MM.1S (cell line): ENCODE results near the gene NFIX.

Experiments used
- DNase-seq: peaks from one replicate; pipeline ENCODE4 v3.0.0-alpha.2; 2015
- H2AFZ ChIP-seq: fragments of 300-600 bp; sonication (generic); 2 replicates; pipeline ENCODE4 v1.6.0; 2016; ENCODE audit warnings: antibody characterized with exemption, low read length
- H3F3A ChIP-seq: fragments of 300-600 bp; sonication (generic); 2 replicates; pipeline ENCODE4 v1.6.1; 2016; ENCODE audit warnings: mild to moderate bottlenecking, antibody characterized with exemption, low read length, moderate library complexity, mixed read lengths; ENCODE audit not compliant: insufficient read depth
- H3K27ac ChIP-seq: fragments of 300-600 bp; sonication (generic); 2 replicates; pipeline ENCODE4 v1.5.1; 2016; ENCODE audit warnings: mild to moderate bottlenecking, low read length
- H3K27me3 ChIP-seq: fragments of 300-600 bp; sonication (generic); replicated peaks from 2 replicates; pipeline ENCODE4 v1.6.0; 2016; ENCODE audit warnings: low read length; ENCODE audit not compliant: insufficient read depth
- H3K36me3 ChIP-seq: fragments of 300-600 bp; sonication (generic); replicated peaks from 2 replicates; pipeline ENCODE4 v1.6.1; 2016; ENCODE audit warnings: mild to moderate bottlenecking, low read length, mixed read lengths; ENCODE audit not compliant: insufficient read depth
- H3K4me1 ChIP-seq: fragments of 300-600 bp; sonication (generic); 2 replicates; pipeline ENCODE4 v1.6.1; 2016; ENCODE audit warnings: low read length, mixed read lengths
- H3K4me2 ChIP-seq: fragments of 300-600 bp; sonication (generic); 2 replicates; pipeline ENCODE4 v1.6.0; 2016; ENCODE audit warnings: low read depth, low read length
- H3K4me3 ChIP-seq: fragments of 300-600 bp; sonication (generic); 2 replicates; pipeline ENCODE4 v1.5.1; 2016; ENCODE audit warnings: low read length, mixed read lengths
- H3K79me2 ChIP-seq: fragments of 300-600 bp; sonication (generic); 2 replicates; pipeline ENCODE4 v1.6.1; 2016; ENCODE audit warnings: mixed run types, low read length, mixed read lengths
- H3K9ac ChIP-seq: fragments of 300-600 bp; sonication (generic); 2 replicates; pipeline ENCODE4 v1.6.1; 2016; ENCODE audit warnings: low read length, mixed read lengths
- H3K9me2 ChIP-seq: fragments of 300-600 bp; sonication (generic); replicated peaks from 2 replicates; pipeline ENCODE4 v1.6.1; 2016; ENCODE audit warnings: mild to moderate bottlenecking, low read length, mixed read lengths; ENCODE audit not compliant: insufficient read depth
- H3K9me3 ChIP-seq: fragments of 300-600 bp; sonication (generic); replicated peaks from 2 replicates; pipeline ENCODE4 v1.6.1; 2016; ENCODE audit warnings: mild to moderate bottlenecking, low read length, mixed read lengths; ENCODE audit not compliant: insufficient read depth
- H4K20me1 ChIP-seq: fragments of 300-600 bp; sonication (generic); 2 replicates; pipeline ENCODE4 v1.6.1; 2016; ENCODE audit warnings: mild to moderate bottlenecking, low read length, moderate library complexity, mixed read lengths; ENCODE audit not compliant: insufficient read depth
- CTCF ChIP-seq: fragments of 300-600 bp; sonication (generic); IDR thresholded peaks from 2 replicates; pipeline ENCODE4 v1.5.1; 2016; ENCODE audit warnings: antibody characterized with exemption, low read length, mixed read lengths
- EZH2 ChIP-seq: fragments of 300-600 bp; sonication (generic); optimal IDR thresholded peaks from 2 replicates; pipeline ENCODE3; 2017; ENCODE audit warnings: low read depth, mild to moderate bottlenecking, antibody characterized with exemption, low read length, mixed read lengths
- EZH2phosphoT487 ChIP-seq: fragments of 300-600 bp; sonication (generic); IDR thresholded peaks from 2 replicates; pipeline ENCODE4 v1.6.1; 2018; ENCODE audit warnings: antibody characterized with exemption, low read length

NFIX gene

GRCh38 chr19:13014921-13015280, 19.6 kb downstream of the NFIX start:
- no peak for DNase-seq
- Histone ChIP-seq H3K9ac (no peak overlapping the region), H3K79me2 (no peaks in the 10 kb centered on the region), H3K36me3 (no peaks in the 10 kb centered on the region), H3K9me3 (no peaks in the 10 kb centered on the region), H3K9me2 (no peaks in the 10 kb centered on the region), H3K4me3 (no peak overlapping the region), H3K27me3 (peaks cover 83% of the 10 kb centered on the region), H4K20me1 (no peaks in the 10 kb centered on the region), H3K4me1 (no peaks in the 10 kb centered on the region), H3K27ac (no peak overlapping the region), H3K4me2 (no peak overlapping the region), H3F3A (no peaks in the 10 kb centered on the region), H2AFZ (no peak overlapping the region)
- TF ChIP-seq EZH2, result no peak
- TF ChIP-seq CTCF, result no peak
- no peak for TF ChIP-seq EZH2phosphoT487

- no peaks in the 10 kb centered on the region for H3K36me3 ChIP-seq
- no peaks in the 10 kb centered on the region for H3K9me3 ChIP-seq
- no peak overlapping the region for H3K4me2 ChIP-seq
- no peaks in the 10 kb centered on the region for H4K20me1 ChIP-seq
- H2AFZ ChIP-seq, result no peak overlapping the region
- no peaks in the 10 kb centered on the region for H3K9me2 ChIP-seq
- no peak overlapping the region for H3K4me3 ChIP-seq
- H3K27ac ChIP-seq, result no peak overlapping the region
- H3K4me1 ChIP-seq, result no peaks in the 10 kb centered on the region
- no peaks in the 10 kb centered on the region for H3F3A ChIP-seq
- no peaks in the 10 kb centered on the region for H3K79me2 ChIP-seq
- no peak for DNase-seq
- peaks cover 81% of the 10 kb centered on the region for H3K27me3 ChIP-seq
- H3K9ac ChIP-seq, result no peak overlapping the region
- TF ChIP-seq EZH2phosphoT487 (no peak), CTCF (no peak), EZH2 (no peak)
These were observed 20.3 kb downstream of the NFIX start for GRCh38 chr19:13015361-13016223.

GRCh38 chr19:13016245-13016627, 21.0 kb downstream of the NFIX start:
- no peak for TF ChIP-seq EZH2phosphoT487
- no peak for TF ChIP-seq EZH2
- H3K4me2 ChIP-seq, result no peak overlapping the region
- no peak overlapping the region for H3K4me3 ChIP-seq
- H3K36me3 ChIP-seq, result no peaks in the 10 kb centered on the region
- no peak overlapping the region for H3K27ac ChIP-seq
- no peaks in the 10 kb centered on the region for H3K4me1 ChIP-seq
- no peaks in the 10 kb centered on the region for H3K79me2 ChIP-seq
- H3K9ac ChIP-seq, result no peak overlapping the region
- no peaks in the 10 kb centered on the region for H3K9me3 ChIP-seq
- no peak overlapping the region for H2AFZ ChIP-seq
- H3K27me3 ChIP-seq, result peaks cover 75% of the 10 kb centered on the region
- no peaks in the 10 kb centered on the region for H3K9me2 ChIP-seq
- no peak for DNase-seq
- H4K20me1 ChIP-seq, result no peaks in the 10 kb centered on the region
- H3F3A ChIP-seq, result no peaks in the 10 kb centered on the region
